ENCODE data around the gene ARF1. TPM values are rescaled to one million over a fixed set of nuclear protein-coding genes. Genes with fewer than 3 reads are reported as not detected.

The ARF1 gene
- total RNA-seq, 1 experiment from 2014 or later = 395 TPM

DNA sequence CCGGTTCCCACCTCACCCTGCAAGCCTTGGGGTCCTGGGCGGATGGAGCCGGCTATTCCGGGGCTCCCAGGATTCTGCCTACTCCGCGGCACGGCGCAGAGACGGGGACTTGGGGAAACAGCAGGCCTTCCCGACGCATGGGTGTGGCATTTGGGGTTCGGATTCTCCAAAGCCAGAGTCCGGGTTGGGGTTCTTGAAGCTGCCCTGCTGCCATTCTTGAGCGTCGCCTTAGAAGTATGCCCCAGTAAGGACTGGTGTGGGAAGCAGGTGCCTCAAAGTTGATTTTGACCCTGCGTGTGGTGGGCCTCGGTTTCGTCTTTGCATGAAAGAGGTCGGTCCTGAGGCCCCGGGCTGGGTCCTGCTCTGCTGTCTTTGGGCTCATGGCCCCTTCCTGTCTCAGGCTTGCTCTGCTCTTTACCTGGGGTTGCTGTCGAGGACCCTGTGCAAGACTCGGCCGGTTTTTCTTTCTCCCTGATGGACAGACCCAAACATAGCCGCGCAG, 58.3 kb downstream of the ARF1 start:
- no TSS peak for BruUV-seq (replicated peaks)
- POLR2A ChIA-PET (ENCODE audit: low non-redundant PET) = no interaction called here
- TF ChIP-seq, protein P1, sequence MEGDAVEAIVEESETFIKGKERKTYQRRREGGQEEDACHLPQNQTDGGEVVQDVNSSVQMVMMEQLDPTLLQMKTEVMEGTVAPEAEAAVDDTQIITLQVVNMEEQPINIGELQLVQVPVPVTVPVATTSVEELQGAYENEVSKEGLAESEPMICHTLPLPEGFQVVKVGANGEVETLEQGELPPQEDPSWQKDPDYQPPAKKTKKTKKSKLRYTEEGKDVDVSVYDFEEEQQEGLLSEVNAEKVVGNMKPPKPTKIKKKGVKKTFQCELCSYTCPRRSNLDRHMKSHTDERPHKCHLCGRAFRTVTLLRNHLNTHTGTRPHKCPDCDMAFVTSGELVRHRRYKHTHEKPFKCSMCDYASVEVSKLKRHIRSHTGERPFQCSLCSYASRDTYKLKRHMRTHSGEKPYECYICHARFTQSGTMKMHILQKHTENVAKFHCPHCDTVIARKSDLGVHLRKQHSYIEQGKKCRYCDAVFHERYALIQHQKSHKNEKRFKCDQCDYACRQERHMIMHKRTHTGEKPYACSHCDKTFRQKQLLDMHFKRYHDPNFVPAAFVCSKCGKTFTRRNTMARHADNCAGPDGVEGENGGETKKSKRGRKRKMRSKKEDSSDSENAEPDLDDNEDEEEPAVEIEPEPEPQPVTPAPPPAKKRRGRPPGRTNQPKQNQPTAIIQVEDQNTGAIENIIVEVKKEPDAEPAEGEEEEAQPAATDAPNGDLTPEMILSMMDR (conservative IDR thresholded peaks at IDR 0.05; ENCODE audit: low read depth, low read length) = no peak
- no peak for TF ChIP-seq EZH2 (IDR thresholded peaks at IDR 0.05; ENCODE audit: borderline replicate concordance, low read depth, low read length, poor library complexity, severe bottlenecking)
- intact Hi-C loops (cut with micrococcal nuclease; ENCODE audit: unreplicated experiment) = loop anchor here (1.0 kb wide), 1 partner anchor 31 kb away; the partner anchor contains the start of gene MRPL55
- DNase-seq (ENCODE audit: low spot score) = no peak
- H3K4me1 ChIP-seq (ENCODE audit: insufficient read depth, low read length, poor library complexity, severe bottlenecking) = peaks cover 18% of the 10 kb centered on the region
- peak overlapping the region; percentile 87 for H3K4me3 ChIP-seq (ENCODE audit: low read depth, low read length, poor library complexity, severe bottlenecking)
- no peaks in the 10 kb centered on the region for H3K36me3 ChIP-seq (ENCODE audit: insufficient read depth, low read length, poor library complexity, severe bottlenecking)
- CTCF ChIA-PET = no interaction called here
- H3K9me3 ChIP-seq (ENCODE audit: low read depth, low read length, poor library complexity, severe bottlenecking) = no peaks in the 10 kb centered on the region
- H3K27me3 ChIP-seq (replicated peaks; ENCODE audit: insufficient read depth, low read depth, low read length, poor library complexity) = peaks cover 11% of the 10 kb centered on the region
- peak overlapping the region; percentile 92 for H3K27ac ChIP-seq (ENCODE audit: low read depth, low read length, poor library complexity, severe bottlenecking)

DNA sequence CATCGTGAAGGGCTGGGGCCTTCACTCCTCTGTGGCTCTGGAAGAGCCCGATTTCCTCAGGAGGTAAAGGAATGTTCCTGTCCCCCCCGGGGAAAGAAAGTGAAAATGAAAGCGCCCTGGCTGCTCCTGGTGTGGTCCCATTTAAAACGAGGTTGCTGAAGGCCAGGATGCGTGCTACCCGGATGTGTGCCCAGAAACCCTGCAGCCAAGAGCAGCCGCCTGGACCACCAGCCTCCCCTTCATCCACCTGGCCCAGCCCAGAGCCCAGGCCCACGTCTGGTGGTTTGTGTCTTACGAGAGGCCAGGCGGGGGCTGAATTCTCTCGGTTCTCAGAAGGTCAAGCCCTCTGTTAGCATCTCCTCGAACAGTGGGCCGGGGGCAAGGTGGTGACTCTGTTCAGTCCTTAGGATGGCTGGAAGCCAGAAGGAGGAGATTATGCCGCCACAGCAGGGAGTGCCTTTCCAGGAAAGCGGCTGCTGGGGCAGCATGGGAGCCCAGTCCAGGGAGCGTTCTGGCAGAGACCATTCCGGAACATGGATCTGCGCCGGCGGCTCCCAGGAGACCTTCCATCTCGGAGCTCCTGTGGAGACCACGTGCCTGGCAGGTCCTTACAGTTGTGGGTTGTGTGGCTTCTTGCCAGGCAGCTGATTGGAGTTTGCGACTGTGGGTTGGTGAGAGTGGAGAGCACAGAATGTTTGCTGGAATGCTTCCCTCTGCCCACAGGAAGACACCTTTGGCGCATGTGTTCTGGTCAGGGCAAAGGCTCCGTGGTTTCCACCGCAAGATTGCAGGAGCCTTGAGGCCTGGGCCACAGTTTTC, 58.9 kb downstream of the ARF1 start:
- Histone ChIP-seq H3K27me3 (replicated peaks; ENCODE audit: insufficient read depth, low read depth, low read length, poor library complexity) (peaks cover 5% of the 10 kb centered on the region), H3K36me3 (ENCODE audit: insufficient read depth, low read length, poor library complexity, severe bottlenecking) (no peaks in the 10 kb centered on the region), H3K27ac (ENCODE audit: low read depth, low read length, poor library complexity, severe bottlenecking) (peak overlapping the region; percentile 92), H3K4me3 (ENCODE audit: low read depth, low read length, poor library complexity, severe bottlenecking) (peak overlapping the region; percentile 87), H3K9me3 (ENCODE audit: low read depth, low read length, poor library complexity, severe bottlenecking) (no peaks in the 10 kb centered on the region), H3K4me1 (ENCODE audit: insufficient read depth, low read length, poor library complexity, severe bottlenecking) (peaks cover 18% of the 10 kb centered on the region)
- ChIA-PET POLR2A (ENCODE audit: low non-redundant PET) (no interaction called here), CTCF (no interaction called here)
- no TSS peak for BruUV-seq (replicated peaks)
- intact Hi-C loops (cut with micrococcal nuclease; ENCODE audit: unreplicated experiment) = no loop called here
- peak; percentile 82 for DNase-seq (ENCODE audit: low spot score)
- TF ChIP-seq, protein P1 (conservative IDR thresholded peaks at IDR 0.05; ENCODE audit: low read depth, low read length) = no peak
- no peak for TF ChIP-seq EZH2 (IDR thresholded peaks at IDR 0.05; ENCODE audit: borderline replicate concordance, low read depth, low read length, poor library complexity, severe bottlenecking)

DNA sequence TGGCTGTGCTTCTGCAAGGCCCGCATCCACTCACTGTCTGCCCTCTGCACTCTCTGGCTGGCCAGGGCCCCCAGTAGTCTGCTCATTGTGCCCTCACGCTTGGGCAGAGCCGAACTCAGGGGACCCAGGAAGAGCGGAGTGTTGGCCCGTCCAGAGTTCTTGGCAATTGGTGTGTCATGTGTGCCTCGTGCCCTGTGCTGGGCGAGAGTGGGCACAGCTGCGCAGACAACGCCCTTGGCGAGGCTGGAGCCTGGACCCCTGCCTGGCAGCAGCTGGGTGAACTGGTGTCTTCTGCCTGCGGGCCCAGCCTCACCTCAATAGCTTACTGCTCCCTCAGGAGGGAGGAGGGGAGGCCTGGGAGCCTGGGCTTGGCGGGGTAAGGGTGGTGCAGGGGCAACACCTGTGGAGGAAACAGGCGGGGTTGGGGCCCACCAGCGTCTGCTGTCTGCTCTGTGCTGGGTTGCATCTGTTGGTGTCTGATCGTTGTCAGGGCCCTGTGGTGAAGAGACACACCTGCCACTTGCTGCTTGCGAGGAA, 59.7 kb downstream of the ARF1 start:
- ChIA-PET POLR2A (ENCODE audit: low non-redundant PET) (interaction anchor here (0.7 kb wide), 1 partner anchor 270 kb away, joined by 3 read pairs; no protein-coding TSS in a partner anchor), CTCF (no interaction called here)
- intact Hi-C loops (cut with micrococcal nuclease; ENCODE audit: unreplicated experiment) = no loop called here
- H3K27me3 ChIP-seq (replicated peaks; ENCODE audit: insufficient read depth, low read depth, low read length, poor library complexity) = no peaks in the 10 kb centered on the region
- no peaks in the 10 kb centered on the region for H3K36me3 ChIP-seq (ENCODE audit: insufficient read depth, low read length, poor library complexity, severe bottlenecking)
- no peaks in the 10 kb centered on the region for H3K9me3 ChIP-seq (ENCODE audit: low read depth, low read length, poor library complexity, severe bottlenecking)
- H3K4me3 ChIP-seq (ENCODE audit: low read depth, low read length, poor library complexity, severe bottlenecking) = peak overlapping the region; percentile 87
- peak overlapping the region; percentile 92 for H3K27ac ChIP-seq (ENCODE audit: low read depth, low read length, poor library complexity, severe bottlenecking)
- no peak for DNase-seq (ENCODE audit: low spot score)
- TF ChIP-seq, protein P1 (conservative IDR thresholded peaks at IDR 0.05; ENCODE audit: low read depth, low read length) = no peak
- TF ChIP-seq EZH2 (IDR thresholded peaks at IDR 0.05; ENCODE audit: borderline replicate concordance, low read depth, low read length, poor library complexity, severe bottlenecking) = no peak
- H3K4me1 ChIP-seq (ENCODE audit: insufficient read depth, low read length, poor library complexity, severe bottlenecking) = peaks cover 18% of the 10 kb centered on the region
- BruUV-seq (replicated peaks) = no TSS peak
